ENCODE results near the gene SLC19A1.

The SLC19A1 gene

GRCh38 chr21:45475797-45476570 lies 66.3 kb downstream of the SLC19A1 start:
- no peak for DNase-seq

- DNase-seq, result no peak
Measured at GRCh38 chr21:45475004-45475685, 67.1 kb downstream of the SLC19A1 start.

GRCh38 chr21:45474323-45474950 lies 67.8 kb downstream of the SLC19A1 start:
- DNase-seq, result no peak

- no peak for DNase-seq
Measured at GRCh38 chr21:45473496-45474322, 68.5 kb downstream of the SLC19A1 start.

- DNase-seq, result no peak
Measured at GRCh38 chr21:45472445-45473365, 69.5 kb downstream of the SLC19A1 start.

GRCh38 chr21:45471525-45472221 lies 70.6 kb downstream of the SLC19A1 start:
- no peak for DNase-seq

GRCh38 chr21:45470773-45471524 lies 71.3 kb downstream of the SLC19A1 start:
- DNase-seq, result no peak

GRCh38 chr21:45470087-45470515 lies 72.1 kb downstream of the SLC19A1 start:
- DNase-seq, result no peak

- DNase-seq, result no peak
Measured at GRCh38 chr21:45469273-45470086, 72.8 kb downstream of the SLC19A1 start.

GRCh38 chr21:45468971-45469272 lies 73.3 kb downstream of the SLC19A1 start:
- no peak for DNase-seq

- no peak for DNase-seq
Measured at GRCh38 chr21:45468051-45468970, 73.9 kb downstream of the SLC19A1 start.

GRCh38 chr21:45467221-45467779 lies 74.9 kb downstream of the SLC19A1 start:
- no peak for DNase-seq

- DNase-seq, result no peak
Measured at GRCh38 chr21:45466330-45467220, 75.7 kb downstream of the SLC19A1 start.

GRCh38 chr21:45465611-45466329 lies 76.5 kb downstream of the SLC19A1 start:
- no peak for DNase-seq

- DNase-seq, result no peak
Measured at GRCh38 chr21:45465105-45465504, 77.1 kb downstream of the SLC19A1 start.

- no peak for DNase-seq
Measured at GRCh38 chr21:45464309-45464708, 77.9 kb downstream of the SLC19A1 start.

Data from NCI-H2171 treated with DMSO at 0.1 percent for 48 hours (cell line).